Hematopoietic multipotent progenitor cell treated with erythropoietin and hydrocortisone succinate and interleukin-3 and kit ligand, for 15 days (in vitro differentiated cells): ENCODE data around the gene RAC3.

ENCODE experiments used
- DNase-seq: peaks from one replicate; pipeline ENCODE4 v3.0.0-alpha.2; 2015; ENCODE audit warnings: low spot score

RAC3 gene

DNA sequence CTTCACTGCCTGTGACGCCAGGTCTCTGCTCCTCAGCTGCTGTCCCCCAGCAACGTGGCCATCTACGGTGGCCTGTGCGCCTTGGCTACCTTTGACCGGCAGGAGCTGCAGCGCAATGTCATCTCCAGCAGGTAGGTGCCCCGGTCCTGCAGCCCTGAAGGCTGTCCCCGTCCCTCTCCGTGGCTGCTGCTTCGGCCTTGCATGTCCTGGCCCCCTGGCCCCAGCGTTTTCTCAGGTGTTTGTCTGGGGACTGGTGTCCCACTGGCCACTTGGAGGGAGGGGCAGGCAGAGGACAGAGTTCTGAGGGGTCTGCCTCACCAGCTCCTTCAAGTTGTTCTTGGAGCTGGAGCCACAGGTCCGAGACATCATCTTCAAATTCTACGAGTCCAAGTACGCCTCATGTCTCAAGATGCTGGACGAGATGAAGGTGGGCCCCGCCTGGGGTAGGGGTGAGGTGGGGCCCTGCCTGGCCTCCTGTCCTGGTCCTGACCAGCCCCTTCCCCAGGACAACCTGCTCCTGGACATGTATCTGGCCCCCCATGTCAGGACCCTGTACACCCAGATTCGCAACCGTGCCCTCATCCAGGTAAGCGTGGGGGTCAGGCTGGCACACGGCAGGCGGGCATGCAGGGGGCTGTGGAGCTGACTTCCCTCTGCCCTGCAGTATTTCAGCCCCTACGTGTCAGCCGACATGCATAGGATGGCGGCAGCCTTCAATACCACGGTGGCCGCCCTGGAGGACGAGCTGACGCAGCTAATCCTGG, 24.7 kb downstream of the RAC3 start:
- DNase-seq: no peak

DNA sequence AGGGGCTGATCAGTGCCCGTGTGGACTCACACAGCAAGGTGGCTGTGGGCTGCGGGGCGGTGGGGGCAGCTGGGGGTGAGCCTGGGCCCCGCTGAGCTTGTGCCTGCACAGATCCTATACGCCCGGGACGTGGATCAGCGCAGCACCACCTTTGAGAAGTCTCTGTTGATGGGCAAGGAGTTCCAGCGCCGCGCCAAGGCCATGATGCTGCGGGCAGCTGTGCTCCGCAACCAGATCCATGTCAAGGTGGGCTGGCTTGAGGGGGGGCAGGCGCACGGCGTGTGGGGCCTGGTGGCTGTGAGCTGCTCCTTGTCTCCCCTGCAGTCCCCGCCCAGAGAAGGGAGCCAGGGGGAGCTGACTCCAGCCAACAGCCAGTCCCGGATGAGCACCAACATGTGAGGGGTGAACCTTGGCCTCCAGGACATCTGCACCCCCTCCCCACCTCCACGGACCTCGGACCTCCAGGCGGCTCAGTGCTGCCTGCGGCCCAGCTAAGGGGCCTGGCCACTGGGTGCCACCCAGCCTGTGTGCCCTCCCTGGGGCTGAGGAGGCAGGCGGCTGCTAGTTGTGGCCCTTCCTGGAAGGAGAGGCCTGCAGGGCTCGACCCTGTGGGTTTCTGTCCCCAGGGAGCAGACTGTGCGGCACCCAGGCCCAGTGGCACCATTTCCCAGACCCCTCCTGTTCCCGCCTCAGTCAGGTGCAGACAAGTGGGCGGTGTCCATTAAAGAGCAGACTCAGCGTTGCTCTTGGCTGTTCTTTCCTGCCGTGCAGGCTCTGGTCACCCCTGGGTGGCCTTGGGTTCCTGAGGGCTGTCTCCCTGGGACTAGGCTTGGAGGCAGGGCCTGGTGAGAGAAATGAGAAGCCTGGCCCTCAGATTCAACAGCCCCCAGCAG, 25.5 kb downstream of the RAC3 start:
- no peak for DNase-seq

DNA sequence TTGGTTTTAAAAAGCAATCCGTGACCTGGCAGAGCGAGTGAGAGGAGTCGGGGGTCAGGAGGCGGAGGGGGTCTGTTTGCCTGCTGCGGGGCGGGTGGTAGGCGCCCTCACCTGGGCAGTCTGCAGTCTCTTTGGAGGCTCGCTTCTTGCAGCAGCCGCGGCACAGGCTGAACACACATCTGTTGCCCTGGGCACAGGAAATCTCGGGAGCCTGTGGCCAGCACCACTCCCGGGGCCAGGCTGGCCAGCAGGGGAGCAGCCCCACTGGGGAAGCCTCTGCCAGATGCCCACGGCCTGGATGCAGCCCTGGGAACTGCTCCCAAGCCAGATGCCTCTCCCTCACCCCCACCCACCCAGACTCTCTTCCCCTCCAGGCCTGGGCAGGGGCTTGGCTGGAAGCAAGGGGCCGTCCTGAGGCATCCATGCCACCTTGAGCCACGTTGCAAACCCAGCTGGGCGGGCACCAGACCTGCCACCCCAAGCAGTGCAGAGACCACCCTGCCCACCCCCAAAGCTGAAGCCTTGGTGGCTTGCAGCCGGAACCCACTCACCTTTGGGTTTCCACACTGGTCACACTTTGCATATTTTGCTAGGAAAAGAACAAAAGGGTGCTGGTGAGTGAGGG, 26.9 kb downstream of the RAC3 start:
- no peak for DNase-seq

DNA sequence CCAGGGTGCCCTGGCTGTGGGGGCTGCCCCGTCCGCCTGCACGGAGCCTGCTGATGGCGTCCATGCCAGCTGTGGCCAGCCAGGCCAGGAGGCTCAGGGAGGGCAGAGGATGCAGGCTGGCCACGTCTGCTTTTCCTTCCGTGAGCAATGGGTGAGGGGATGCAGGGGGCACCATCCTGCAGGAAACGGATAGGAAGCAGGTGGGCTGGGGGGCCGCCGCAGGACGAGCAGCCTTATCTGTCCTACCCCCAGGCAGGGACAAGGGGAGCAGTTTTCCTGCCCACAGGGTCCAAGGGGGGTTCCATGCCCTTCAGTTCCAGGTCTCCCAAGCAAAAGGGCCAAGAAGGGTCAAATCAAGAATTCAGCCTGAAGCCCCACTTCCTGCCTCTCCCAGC, 27.4 kb downstream of the RAC3 start:
- DNase-seq: no peak

DNA sequence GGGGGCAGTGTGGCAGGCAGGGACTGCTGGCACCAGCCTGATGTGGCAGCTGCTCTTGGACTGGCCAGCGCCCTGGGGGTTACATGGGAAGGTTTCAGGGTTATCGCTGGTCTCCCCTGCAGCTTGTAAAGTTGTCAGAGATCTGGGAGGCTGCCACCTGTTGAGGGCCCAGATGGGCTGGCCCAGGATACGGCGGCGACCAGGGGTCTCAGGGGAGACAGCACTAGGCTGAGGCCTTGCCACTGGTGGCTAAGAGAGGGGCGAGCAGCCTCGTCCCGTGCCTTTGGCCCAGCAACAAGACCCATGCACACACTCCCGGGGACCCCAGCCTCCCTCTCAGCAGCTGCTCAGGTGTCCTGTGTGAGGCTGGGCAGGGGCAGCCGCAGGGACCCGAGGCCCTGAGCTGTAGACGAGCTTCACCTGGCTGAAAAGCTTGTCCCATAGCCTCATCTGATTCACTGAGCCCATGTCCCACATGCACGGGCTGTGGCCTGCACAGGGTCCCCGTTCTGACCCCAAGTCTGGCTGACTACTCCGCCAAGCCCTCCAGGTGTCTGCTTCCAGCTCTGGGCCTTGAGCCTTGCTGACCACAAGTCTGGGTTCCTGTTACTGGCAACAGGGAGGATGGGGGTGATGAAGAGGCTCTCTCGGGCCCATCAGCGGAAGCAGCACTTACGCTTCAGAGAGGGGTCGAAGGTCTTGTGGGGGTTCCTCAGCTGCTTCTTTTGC, 28.0 kb downstream of the RAC3 start:
- DNase-seq: no peak

DNA sequence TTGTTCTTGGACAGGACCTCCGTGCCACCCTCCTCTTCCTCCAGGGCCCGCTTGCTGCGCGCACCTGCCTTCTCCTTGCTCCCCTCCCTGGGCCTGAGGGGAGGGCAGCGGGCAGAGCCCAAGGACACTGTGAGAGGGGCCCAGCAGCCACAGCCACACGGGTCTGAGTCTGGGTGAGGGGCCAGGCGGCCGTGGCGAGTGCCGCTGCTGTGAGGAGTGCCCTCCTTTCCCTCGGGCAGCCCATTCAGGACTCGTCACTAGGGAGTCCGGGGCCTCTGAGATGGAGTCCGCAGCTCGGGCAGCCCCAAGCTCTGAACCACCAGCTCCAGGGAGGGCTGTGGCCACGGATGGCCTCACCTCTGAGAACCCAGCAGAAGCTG, 28.5 kb downstream of the RAC3 start:
- DNase-seq: no peak

DNA sequence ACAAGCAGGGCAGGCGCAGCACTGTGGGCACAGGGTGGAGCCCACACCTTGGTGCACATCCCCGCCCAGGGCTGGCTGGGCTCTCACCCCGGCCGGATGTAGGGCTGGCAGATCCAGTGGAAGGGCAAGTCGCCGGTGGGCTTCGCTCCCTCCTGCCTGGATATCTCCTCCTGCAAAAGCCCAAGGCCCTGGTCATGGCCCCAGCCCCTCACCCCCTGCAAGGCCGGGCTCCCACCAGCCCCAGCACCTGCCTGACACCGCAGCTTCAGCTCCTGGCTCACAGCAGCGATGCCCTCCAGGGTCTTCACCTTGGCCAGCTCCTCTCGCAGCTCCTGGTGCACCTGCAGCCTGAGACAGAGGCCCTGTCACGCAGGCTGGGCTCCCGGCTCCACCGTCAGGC, 29.1 kb downstream of the RAC3 start:
- no peak for DNase-seq

DNA sequence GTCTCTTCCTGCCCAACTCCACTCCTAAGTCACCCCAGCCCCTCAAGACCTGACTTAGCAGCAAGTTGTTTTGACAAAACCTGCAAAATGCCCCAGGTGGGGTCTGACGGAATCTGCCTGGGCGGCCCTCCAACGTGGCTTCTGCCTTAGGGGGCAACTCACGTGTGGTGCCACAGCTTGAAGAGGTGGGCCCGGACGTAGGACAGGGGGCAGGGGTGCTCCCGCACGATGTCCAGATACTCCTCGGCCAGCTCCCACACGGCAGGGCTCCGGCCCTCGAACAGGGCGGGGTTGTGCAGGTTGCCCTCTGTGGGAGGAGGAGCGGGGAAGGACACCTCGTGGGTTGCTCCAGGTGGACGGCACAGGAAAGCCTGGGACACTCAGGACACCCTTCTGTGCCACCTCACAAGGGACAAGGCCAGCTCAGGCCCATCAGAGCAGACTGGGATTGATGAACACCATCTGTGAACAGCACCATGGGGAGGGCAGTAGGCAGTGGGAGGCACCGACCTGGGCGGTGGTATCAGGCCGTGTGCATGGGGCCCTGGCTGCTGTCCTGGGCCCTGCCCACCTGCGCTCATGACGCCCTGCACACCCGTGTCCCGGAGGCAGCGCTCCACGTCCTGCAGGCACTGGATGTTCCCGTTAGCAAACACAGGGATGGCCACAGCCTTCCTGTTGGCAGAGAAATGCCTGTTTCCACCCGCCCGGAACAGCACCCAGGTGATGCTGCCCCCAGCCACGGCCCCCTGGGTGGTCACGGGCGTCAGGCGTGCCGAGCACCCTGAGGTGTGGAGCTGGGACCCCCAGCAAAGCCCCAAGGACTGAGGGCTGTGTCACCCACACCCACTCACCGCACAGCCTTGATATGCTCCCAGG, 29.8 kb downstream of the RAC3 start:
- DNase-seq: no peak

DNA sequence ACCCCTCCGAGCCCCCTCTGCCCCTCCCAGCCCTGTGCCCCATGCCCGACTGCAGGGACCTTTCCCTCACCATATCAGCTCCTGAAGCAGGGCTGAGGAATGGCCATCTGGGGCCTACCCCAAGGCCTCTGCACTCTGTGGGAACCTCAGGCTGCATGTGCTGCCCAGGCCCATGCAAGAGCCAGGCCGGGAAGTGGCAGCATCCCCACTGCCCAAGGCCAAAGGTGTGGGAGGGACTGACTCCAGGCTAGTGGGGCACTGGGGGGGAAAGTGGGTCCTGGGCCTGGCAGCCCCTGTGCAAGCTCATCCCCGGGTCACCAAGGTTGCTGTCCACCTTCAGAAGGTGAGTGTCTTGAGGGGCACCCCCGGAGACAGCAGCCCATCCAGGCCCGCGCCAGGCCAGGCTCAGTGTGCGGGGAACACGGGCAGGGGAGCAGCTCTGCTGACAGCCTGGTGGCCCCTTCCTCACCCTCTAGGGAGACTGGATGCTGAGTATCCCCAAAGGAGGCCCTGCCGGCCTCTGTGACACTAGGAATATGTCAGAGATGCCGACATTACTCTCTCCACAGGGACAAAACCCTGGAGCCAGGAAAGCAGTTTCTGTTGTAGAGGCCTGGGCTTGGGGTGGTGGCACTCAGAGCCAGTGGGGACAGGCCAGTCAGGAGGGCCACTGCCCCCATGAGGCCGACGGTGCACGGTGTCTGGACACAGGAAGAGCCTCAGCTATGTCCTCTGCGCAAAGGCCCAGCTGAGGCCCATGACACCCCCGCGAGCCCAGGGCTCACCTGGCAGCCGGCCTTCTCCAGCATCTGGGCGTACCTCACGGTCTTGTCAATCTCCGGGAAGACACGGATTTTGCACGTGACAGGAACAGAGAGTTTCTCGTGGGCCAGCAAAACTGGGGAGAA, 30.9 kb downstream of the RAC3 start:
- no peak for DNase-seq

DNA sequence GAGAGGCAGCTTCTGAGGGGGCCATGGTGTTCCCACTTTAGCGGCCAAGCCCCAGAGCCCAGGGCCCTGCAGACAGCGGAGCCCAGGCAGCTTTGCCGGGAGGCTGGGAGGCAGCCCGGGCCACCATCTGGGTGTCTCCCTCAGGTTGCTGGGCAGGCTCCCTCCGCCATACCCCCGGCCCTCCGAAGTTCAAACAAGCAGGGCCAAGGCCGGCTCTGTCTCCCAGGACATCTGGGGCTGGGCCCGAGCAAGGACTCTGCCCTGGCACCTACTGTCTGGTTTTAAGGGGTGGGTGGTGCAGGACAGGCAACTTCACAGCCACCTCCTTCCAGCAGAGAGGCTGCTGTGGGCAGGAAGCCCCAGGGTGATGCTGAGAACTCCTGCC, 31.5 kb downstream of the RAC3 start:
- DNase-seq: no peak

DNA sequence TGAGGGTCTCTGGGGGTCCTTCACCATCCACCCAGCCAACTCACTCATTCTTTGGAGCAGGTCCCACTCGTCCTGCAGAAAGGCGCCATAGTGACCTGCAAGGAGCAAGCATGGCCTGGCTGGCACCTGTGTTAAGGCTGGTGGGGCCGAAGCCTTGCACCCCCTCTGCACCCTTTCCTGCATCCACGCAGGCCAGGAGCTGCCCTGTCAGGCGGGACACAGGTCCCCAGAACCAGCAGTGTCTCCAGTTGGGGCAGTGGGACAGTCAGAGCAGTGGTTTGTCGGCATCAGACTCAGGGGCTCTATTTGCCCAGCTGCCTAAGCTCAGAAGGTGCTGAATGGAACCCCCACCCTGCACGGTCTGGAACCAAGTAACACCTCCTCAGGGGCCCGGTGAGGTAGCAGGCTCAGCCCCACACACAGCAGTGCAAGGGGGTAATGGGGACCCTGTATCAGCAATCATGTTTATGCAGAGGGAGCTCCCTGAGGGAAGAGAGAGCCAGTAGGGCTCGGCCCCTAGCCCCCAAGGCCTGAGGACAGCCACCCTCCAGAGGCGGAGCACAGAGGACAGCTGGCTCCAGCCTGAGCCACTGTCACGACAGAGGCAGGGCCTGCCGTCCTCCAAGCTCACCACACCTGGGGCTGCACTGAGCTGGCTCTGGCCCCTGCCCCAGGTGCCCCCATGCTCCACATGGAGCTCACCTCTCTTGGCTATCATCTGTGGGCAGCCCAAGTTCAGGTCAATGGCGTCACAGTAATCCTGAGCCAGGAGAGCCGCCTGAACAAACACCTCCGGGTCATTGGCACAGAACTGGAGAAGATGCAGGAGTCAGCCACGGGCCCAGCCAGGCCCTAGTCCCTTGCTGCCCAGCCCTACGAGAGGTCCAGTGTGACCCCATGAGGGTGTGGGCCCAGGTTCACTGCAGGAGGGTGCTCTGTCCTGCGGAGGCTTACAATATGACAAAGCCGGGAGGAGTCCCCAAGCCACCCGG, 32.2 kb downstream of the RAC3 start:
- no peak for DNase-seq

DNA sequence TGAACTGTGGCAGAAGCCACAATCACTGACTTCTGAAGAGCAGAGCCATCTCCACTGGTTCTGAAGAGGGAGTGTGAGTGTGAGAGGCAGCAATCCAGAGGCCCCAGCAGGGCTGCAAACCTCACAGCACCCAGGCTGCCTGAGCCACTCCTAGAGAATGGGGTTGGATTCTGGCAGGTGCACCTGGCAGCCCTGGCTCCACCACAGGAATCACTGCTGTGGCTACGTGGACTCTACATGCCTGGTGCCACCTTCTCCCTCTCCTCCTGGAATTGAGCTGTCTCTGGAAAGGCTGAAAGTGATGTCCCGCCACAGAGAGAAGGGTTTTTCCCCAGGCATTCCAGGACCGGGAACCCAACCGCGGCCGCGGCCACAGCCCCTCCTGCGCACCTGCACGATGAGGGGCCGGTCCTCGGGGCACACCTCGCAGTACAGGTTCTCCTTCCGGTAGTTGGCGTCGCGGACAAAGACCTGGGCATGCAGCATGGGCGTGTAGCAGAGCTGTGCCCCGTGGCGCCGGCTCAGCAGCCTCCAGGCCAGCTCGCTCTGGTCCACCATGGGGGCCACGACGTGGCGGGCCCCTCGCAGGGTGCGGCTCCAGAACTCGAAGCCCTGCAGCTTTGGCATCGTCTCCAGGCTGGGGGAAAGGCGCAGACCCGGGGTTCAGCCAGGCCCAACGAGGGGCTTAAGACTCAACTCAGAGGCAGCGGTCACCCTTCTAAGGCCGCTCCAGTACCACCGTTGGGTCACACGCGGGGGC, 33.1 kb downstream of the RAC3 start:
- no peak for DNase-seq

DNA sequence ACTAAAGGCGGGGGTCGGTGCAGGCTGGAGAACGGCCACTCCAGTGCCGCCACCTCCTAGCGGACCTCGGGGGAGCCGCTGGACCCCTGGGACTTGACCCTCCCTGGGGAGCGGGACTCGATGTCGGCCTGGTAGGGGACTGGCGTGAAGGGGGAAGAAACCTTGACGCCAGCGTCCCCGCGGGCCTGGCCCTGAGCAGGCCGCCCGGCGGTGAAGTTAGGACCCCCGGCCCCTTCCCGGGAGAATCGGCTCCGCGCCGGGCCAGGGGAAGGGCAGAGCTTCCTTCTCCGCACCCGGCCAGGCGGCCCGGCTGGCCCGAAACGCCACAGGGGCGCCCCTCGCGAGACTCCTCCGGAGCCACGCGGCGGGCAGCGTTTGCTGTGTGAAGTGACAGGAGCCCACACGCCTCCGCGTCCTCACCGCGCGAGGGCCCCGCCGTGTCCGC, 33.7 kb downstream of the RAC3 start:
- DNase-seq: no peak

DNA sequence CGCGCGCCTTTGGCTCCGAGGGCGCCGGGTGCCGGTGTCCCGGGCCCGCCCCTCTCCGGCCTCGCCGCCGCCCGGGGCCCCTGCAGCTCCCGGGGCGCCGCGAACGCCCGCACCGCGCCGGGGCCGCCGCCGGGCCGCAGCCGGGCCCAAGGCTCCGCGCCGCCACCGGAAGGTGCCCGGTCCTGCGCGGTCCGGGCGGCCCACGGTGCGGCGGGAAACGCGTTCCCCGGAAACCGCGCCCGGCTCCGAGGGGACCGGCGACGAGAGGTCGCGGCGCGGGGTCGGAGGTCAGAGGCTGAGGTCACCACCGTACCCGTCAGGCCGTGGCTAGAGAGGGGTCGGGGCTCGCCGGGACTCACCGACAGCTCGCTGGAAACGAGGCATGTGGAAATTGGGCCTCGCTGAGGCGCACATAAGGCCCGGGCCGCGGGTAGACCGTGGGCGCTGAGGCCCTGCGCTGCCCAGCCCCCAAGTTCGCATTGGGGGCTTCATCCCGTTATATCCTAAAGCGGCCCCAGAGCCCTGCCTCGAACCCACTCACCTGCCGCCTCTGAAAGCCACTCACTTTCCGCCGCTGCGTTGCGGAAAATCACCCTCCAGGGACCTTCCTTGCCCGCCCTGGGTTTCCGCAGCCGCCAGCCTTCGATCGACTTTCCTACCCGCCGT, 34.3 kb downstream of the RAC3 start, which contains the start of gene DUS1L:
Gene DUS1L (minus strand): TSS at position 167 of the 666 bp plus-strand sequence. CDS start 745 bp downstream, outside the sequence.
- DNase-seq: peak; percentile 70

DNA sequence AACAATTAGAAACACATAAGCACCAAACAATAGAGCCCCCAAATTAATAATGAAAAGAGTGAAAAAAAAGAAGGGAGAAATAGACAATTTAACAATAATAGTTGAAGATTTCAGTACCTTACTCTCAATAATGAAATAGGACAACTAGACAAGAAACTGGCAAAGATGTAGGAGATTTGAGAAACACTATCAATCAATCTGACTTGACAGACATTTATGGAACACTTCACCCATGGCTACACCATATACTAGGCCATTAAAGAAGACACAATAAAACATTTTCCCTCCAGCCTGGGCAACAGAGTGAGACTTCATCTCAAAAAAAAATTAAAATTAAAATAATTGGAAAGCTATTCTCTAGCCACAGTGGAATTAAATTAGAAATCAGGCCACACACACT, 39.1 kb downstream of the RAC3 start:
- DNase-seq: no peak

DNA sequence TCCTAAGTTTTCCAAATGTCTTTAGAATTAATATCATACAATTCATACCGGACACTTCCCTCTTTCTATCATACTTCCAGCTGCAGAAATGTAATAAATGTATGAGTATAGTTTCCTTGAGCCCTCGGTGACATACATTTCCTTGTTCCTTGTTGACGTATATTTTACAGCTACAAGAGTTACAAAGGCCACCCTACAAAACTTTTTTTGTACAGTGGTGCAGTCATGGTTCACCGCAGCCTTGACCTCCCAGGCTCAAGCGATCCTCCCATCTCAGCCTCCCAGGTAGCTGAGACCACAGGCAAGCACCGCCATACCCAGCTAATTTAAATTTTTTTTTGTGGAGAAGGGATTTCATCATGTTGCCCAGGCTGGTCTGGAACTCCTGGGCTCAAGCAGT, 41.3 kb downstream of the RAC3 start:
- DNase-seq: no peak

DNA sequence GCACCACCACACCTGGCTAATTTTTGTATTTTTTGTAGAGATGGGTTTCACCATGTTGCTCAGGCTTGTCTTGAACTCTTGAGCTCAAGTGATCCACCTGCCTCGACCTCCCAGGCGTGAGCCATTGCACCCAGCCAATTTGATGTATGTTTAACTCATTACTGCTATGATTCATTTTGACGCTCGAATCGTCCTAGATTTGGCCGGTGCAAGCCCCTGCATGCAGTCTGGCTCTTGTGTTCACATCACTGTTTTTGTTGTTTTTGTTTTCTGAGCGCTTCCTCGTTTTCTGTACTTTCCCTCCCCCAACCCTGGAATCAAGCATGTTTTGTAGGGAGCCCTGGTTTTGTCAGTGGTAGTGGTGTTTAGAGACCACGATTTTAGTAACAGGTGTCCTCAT, 42.0 kb downstream of the RAC3 start:
- DNase-seq: no peak
